Peyer's patch (tissue), 4 donors: ENCODE results near the gene KCNIP4. TPM values are rescaled to one million over a fixed set of nuclear protein-coding genes. Genes with fewer than 3 reads are reported as not detected.

Source experiments
- DNase-seq, 3 donors: peaks; one replicate each; pipeline ENCODE4 v3.0.0-alpha.2; 2017 to 2019
- H3K27ac ChIP-seq, 4 donors: fragments of 200-600 bp; sonication (generic); one replicate each; pipeline ENCODE4 v1.5.1; 2016 to 2019
- H3K27me3 ChIP-seq, 2 donors: fragments of 200-600 bp; sonication (generic); one replicate each; pipeline ENCODE4 v1.5.1; 2019
- H3K36me3 ChIP-seq, 3 donors: fragments of 200-600 bp; sonication (generic); one replicate each; pipeline ENCODE4 v1.5.1; 2016 to 2019
- H3K4me1 ChIP-seq, 4 donors: fragments of 200-600 bp; sonication (generic); one replicate each; pipeline ENCODE4 v1.5.1; 2016 to 2019
- H3K4me3 ChIP-seq, 4 donors: fragments of 200-600 bp; sonication (generic); 1 replicate in 3 of 4; 2 replicates in 1 of 4; pipeline ENCODE4 v1.5.1; 2016 to 2019; ENCODE audit warnings: mild to moderate bottlenecking in 1 of 4
- H3K9me3 ChIP-seq, 4 donors: fragments of 200-600 bp; sonication (generic); one replicate each; pipeline ENCODE4 v1.5.1; 2016 to 2019; ENCODE audit warnings: mild to moderate bottlenecking in 1 of 4
- CTCF ChIP-seq, 6 experiments: fragments of 450-650 bp in 4 of 6; fragments of 200-600 bp in 2 of 6; sonication (generic) in 1 of 6; IDR thresholded peaks; one replicate each; pipeline ENCODE4 v1.5.1; 2017 to 2019; ENCODE audit warnings: antibody characterized with exemption in 6 of 6, mild to moderate bottlenecking in 3 of 6, moderate library complexity in 1 of 6
- POLR2A ChIP-seq, 2 donors: fragments of 450-650 bp; IDR thresholded peaks; one replicate each; pipeline ENCODE4 v1.5.1; 2017; ENCODE audit warnings: antibody characterized with exemption in 2 of 2, mild to moderate bottlenecking in 2 of 2, moderate library complexity in 2 of 2
- total RNA-seq, 4 donors: library from RNA; depleted of rRNA; stranded (reverse); fragments of >200 nt; gene quantifications; one replicate each; pipeline ENCODE4 v1.1.0, GENCODE V29; 2016

The KCNIP4 gene
- total RNA-seq, 4 donors from 2014 or later, result 2.8 TPM; not detected in 3

- Histone ChIP-seq H3K27me3 (no peaks in the 10 kb centered on the region), H3K4me1 (no peaks in the 10 kb centered on the region), H3K9me3 (no peaks in the 10 kb centered on the region), H3K4me3 (no peak overlapping the region), H3K36me3 (no peaks in the 10 kb centered on the region), H3K27ac (no peak overlapping the region)
- TF ChIP-seq CTCF (IDR thresholded peaks at IDR 0.05), result no peak
- TF ChIP-seq POLR2A (IDR thresholded peaks at IDR 0.05), result no peak
- no peak for DNase-seq
Observed at GRCh38 chr4:21226637-21227538, 721.7 kb downstream of the KCNIP4 start.

GRCh38 chr4:21211846-21212245, 736.7 kb downstream of the KCNIP4 start:
- Histone ChIP-seq H3K27me3 (no peaks in the 10 kb centered on the region), H3K27ac (no peak overlapping the region), H3K9me3 (no peaks in the 10 kb centered on the region), H3K4me1 (no peaks in the 10 kb centered on the region), H3K4me3 (no peak overlapping the region), H3K36me3 (no peaks in the 10 kb centered on the region)
- DNase-seq, result no peak
- TF ChIP-seq POLR2A (IDR thresholded peaks at IDR 0.05) (no peak), CTCF (IDR thresholded peaks at IDR 0.05) (no peak)

- no peak for DNase-seq
- no peaks in the 10 kb centered on the region for H3K27me3 ChIP-seq
- H3K27ac ChIP-seq, result no peak overlapping the region
- H3K4me1 ChIP-seq, result no peaks in the 10 kb centered on the region
- H3K4me3 ChIP-seq, result no peak overlapping the region
- no peaks in the 10 kb centered on the region for H3K36me3 ChIP-seq
- no peak for TF ChIP-seq CTCF (IDR thresholded peaks at IDR 0.05)
- no peak for TF ChIP-seq POLR2A (IDR thresholded peaks at IDR 0.05)
- H3K9me3 ChIP-seq, result no peaks in the 10 kb centered on the region
Observed at GRCh38 chr4:21209860-21210259, 738.7 kb downstream of the KCNIP4 start.

GRCh38 chr4:21205821-21206531, 742.6 kb downstream of the KCNIP4 start:
- DNase-seq, result no peak
- H3K4me3 ChIP-seq, result no peak overlapping the region
- no peaks in the 10 kb centered on the region for H3K4me1 ChIP-seq
- no peaks in the 10 kb centered on the region for H3K36me3 ChIP-seq
- TF ChIP-seq CTCF (IDR thresholded peaks at IDR 0.05) (no peak), POLR2A (IDR thresholded peaks at IDR 0.05) (no peak)
- no peaks in the 10 kb centered on the region for H3K27me3 ChIP-seq
- no peak overlapping the region for H3K27ac ChIP-seq
- H3K9me3 ChIP-seq, result no peaks in the 10 kb centered on the region

GRCh38 chr4:21203416-21203815, 745.2 kb downstream of the KCNIP4 start:
- no peaks in the 10 kb centered on the region for H3K36me3 ChIP-seq
- H3K9me3 ChIP-seq, result no peaks in the 10 kb centered on the region
- H3K27me3 ChIP-seq, result no peaks in the 10 kb centered on the region
- H3K4me1 ChIP-seq, result no peaks in the 10 kb centered on the region
- no peak for TF ChIP-seq POLR2A (IDR thresholded peaks at IDR 0.05)
- no peak for TF ChIP-seq CTCF (IDR thresholded peaks at IDR 0.05)
- DNase-seq, result no peak
- no peak overlapping the region for H3K27ac ChIP-seq
- no peak overlapping the region for H3K4me3 ChIP-seq
